A204.1 (cell line): ENCODE results near the gene SPPL3.
"Not testable (repeated sequence)": the region's sequence is repeated elsewhere in the genome, so short reads cannot be mapped to it uniquely, and the experiment has no call there.

Experiments
- FAIRE-seq: peaks from 2 replicates; lab custom pipeline; 2012; peaks lifted over from hg19 to GRCh38; lab: Jason Lieb, UNC

Gene SPPL3

GRCh38 chr12:120920178-120920577 is 16.0 kb upstream of the SPPL3 start:
- no peak for FAIRE-seq

GRCh38 chr12:120917748-120918147 is 13.6 kb upstream of the SPPL3 start:
- no peak for FAIRE-seq

GRCh38 chr12:120916561-120916960 is 12.4 kb upstream of the SPPL3 start:
- no peak for FAIRE-seq

GRCh38 chr12:120914794-120915193 is 10.6 kb upstream of the SPPL3 start:
- FAIRE-seq, result no peak

GRCh38 chr12:120909633-120910298 is 5.6 kb upstream of the SPPL3 start:
- no peak for FAIRE-seq

- FAIRE-seq, result no peak
Observed at GRCh38 chr12:120905856-120906384, 1.8 kb upstream of the SPPL3 start.

- no peak for FAIRE-seq
Observed at GRCh38 chr12:120903412-120904196, 554 bp downstream of the SPPL3 start.

- FAIRE-seq, result no peak
Observed at GRCh38 chr12:120902846-120903411, 1.2 kb downstream of the SPPL3 start.

GRCh38 chr12:120901818-120902217 is 2.3 kb downstream of the SPPL3 start:
- FAIRE-seq, result no peak

- not testable (repeated sequence) for FAIRE-seq
Observed at GRCh38 chr12:120901101-120901500, 3.1 kb downstream of the SPPL3 start.

GRCh38 chr12:120895532-120895931 is 8.6 kb downstream of the SPPL3 start:
- FAIRE-seq, result no peak

GRCh38 chr12:120892265-120892664 is 11.9 kb downstream of the SPPL3 start:
- FAIRE-seq, result no peak

- no peak for FAIRE-seq
Observed at GRCh38 chr12:120890963-120891362, 13.2 kb downstream of the SPPL3 start.

- no peak for FAIRE-seq
Observed at GRCh38 chr12:120887253-120888043, 16.7 kb downstream of the SPPL3 start.

GRCh38 chr12:120886199-120887018 is 17.7 kb downstream of the SPPL3 start:
- FAIRE-seq, result no peak

GRCh38 chr12:120885521-120885920 is 18.6 kb downstream of the SPPL3 start:
- FAIRE-seq, result no peak

- no peak for FAIRE-seq
Observed at GRCh38 chr12:120884644-120885043, 19.5 kb downstream of the SPPL3 start.

- FAIRE-seq, result no peak
Observed at GRCh38 chr12:120882055-120882555, 22.1 kb downstream of the SPPL3 start.

GRCh38 chr12:120879718-120880300 is 24.3 kb downstream of the SPPL3 start:
- no peak for FAIRE-seq

- no peak for FAIRE-seq
Observed at GRCh38 chr12:120879102-120879501, 25.1 kb downstream of the SPPL3 start.
